Loucy (cell line): ENCODE data around the gene ALDH1L2.

Experiments
- CTCF ChIP-seq: fragments of 200-600 bp; sonication (generic); conservative IDR thresholded peaks from 2 replicates; pipeline ENCODE4 v1.5.1; 2014; ENCODE audit warnings: mild to moderate bottlenecking, antibody characterized with exemption, low read length
- EZH2phosphoT487 ChIP-seq: fragments of 200-600 bp; IDR thresholded peaks from 2 replicates; pipeline ENCODE4 v1.6.1; 2018; ENCODE audit warnings: antibody characterized with exemption, mild to moderate bottlenecking, moderate library complexity, borderline replicate concordance

GRCh38 chr12:105099356-105099755 is 15.1 kb upstream of the ALDH1L2 start:
- TF ChIP-seq CTCF (no peak), EZH2phosphoT487 (no peak)
